ENCODE results near the gene JAZF1. TPM values are rescaled to one million over a fixed set of nuclear protein-coding genes. Genes with fewer than 3 reads are reported as not detected.

JAZF1 gene
- total RNA-seq, 1 experiment from 2014 or later: 14.2 TPM

GRCh38 chr7:28155019-28155660 lies 25.5 kb downstream of the JAZF1 start:
- no peaks in the 10 kb centered on the region for H3K27me3 Mint-ChIP-seq (ENCODE audit: insufficient read depth, unreplicated experiment)
- H3K4me3 Mint-ChIP-seq (ENCODE audit: unreplicated experiment): no peak overlapping the region
- H3K36me3 Mint-ChIP-seq (ENCODE audit: insufficient read depth, unreplicated experiment): no peaks in the 10 kb centered on the region
- no peak for TF ChIP-seq CTCF (IDR thresholded peaks at IDR 0.05; ENCODE audit: unreplicated experiment)
- ChIA-PET CTCF (no interaction called here), POLR2A (interaction anchor here (1.8 kb wide), 1 partner anchor 10 kb away, joined by 5 read pairs; no protein-coding TSS in a partner anchor)
- no peak for DNase-seq (ENCODE audit: unreplicated experiment)
- H3K4me1 Mint-ChIP-seq (ENCODE audit: insufficient read depth, unreplicated experiment): peaks cover 45% of the 10 kb centered on the region
- BruUV-seq (replicated peaks): no TSS peak
- intact Hi-C loops (cut with micrococcal nuclease): no loop called here
- no peaks in the 10 kb centered on the region for H3K9me3 Mint-ChIP-seq (ENCODE audit: unreplicated experiment)
- H3K27ac Mint-ChIP-seq (ENCODE audit: low read depth, unreplicated experiment): peak overlapping the region; percentile 28

- TF ChIP-seq CTCF (IDR thresholded peaks at IDR 0.05; ENCODE audit: unreplicated experiment): no peak
- Mint-ChIP-seq H3K4me3 (ENCODE audit: unreplicated experiment) (no peak overlapping the region), H3K9me3 (ENCODE audit: unreplicated experiment) (no peaks in the 10 kb centered on the region), H3K27ac (ENCODE audit: low read depth, unreplicated experiment) (peak overlapping the region; percentile 82), H3K4me1 (ENCODE audit: insufficient read depth, unreplicated experiment) (peaks cover 48% of the 10 kb centered on the region), H3K36me3 (ENCODE audit: insufficient read depth, unreplicated experiment) (peaks cover 6% of the 10 kb centered on the region), H3K27me3 (ENCODE audit: insufficient read depth, unreplicated experiment) (no peaks in the 10 kb centered on the region)
- ChIA-PET CTCF (no interaction called here), POLR2A (no interaction called here)
- BruUV-seq (replicated peaks): no TSS peak
- intact Hi-C loops (cut with micrococcal nuclease): no loop called here
- DNase-seq (ENCODE audit: unreplicated experiment): no peak
These were observed 28.0 kb downstream of the JAZF1 start for GRCh38 chr7:28152594-28152993.

GRCh38 chr7:28151965-28152364 lies 28.6 kb downstream of the JAZF1 start:
- POLR2A ChIA-PET: interaction anchor here (0.6 kb wide), 1 partner anchor 1236 kb away, joined by 3 read pairs; no protein-coding TSS in a partner anchor
- intact Hi-C loops (cut with micrococcal nuclease): no loop called here
- no peak for TF ChIP-seq CTCF (IDR thresholded peaks at IDR 0.05; ENCODE audit: unreplicated experiment)
- CTCF ChIA-PET: no interaction called here
- H3K9me3 Mint-ChIP-seq (ENCODE audit: unreplicated experiment): no peaks in the 10 kb centered on the region
- no peak overlapping the region for H3K4me3 Mint-ChIP-seq (ENCODE audit: unreplicated experiment)
- H3K27ac Mint-ChIP-seq (ENCODE audit: low read depth, unreplicated experiment): peak overlapping the region; percentile 82
- H3K4me1 Mint-ChIP-seq (ENCODE audit: insufficient read depth, unreplicated experiment): peaks cover 44% of the 10 kb centered on the region
- H3K36me3 Mint-ChIP-seq (ENCODE audit: insufficient read depth, unreplicated experiment): peaks cover 6% of the 10 kb centered on the region
- peak; percentile 47 for DNase-seq (ENCODE audit: unreplicated experiment)
- no peaks in the 10 kb centered on the region for H3K27me3 Mint-ChIP-seq (ENCODE audit: insufficient read depth, unreplicated experiment)
- BruUV-seq (replicated peaks): no TSS peak

GRCh38 chr7:28149291-28150101 lies 31.1 kb downstream of the JAZF1 start:
- BruUV-seq (replicated peaks): no TSS peak
- intact Hi-C loops (cut with micrococcal nuclease): no loop called here
- ChIA-PET POLR2A (no interaction called here), CTCF (no interaction called here)
- H3K27me3 Mint-ChIP-seq (ENCODE audit: insufficient read depth, unreplicated experiment): no peaks in the 10 kb centered on the region
- no peak overlapping the region for H3K4me3 Mint-ChIP-seq (ENCODE audit: unreplicated experiment)
- peaks cover 22% of the 10 kb centered on the region for H3K4me1 Mint-ChIP-seq (ENCODE audit: insufficient read depth, unreplicated experiment)
- H3K27ac Mint-ChIP-seq (ENCODE audit: low read depth, unreplicated experiment): peak overlapping the region; percentile 47
- TF ChIP-seq CTCF (IDR thresholded peaks at IDR 0.05; ENCODE audit: unreplicated experiment): no peak
- no peaks in the 10 kb centered on the region for H3K9me3 Mint-ChIP-seq (ENCODE audit: unreplicated experiment)
- peak; percentile 35 for DNase-seq (ENCODE audit: unreplicated experiment)
- peaks cover 6% of the 10 kb centered on the region for H3K36me3 Mint-ChIP-seq (ENCODE audit: insufficient read depth, unreplicated experiment)

Data from MCF 10A (cell line).